IPS DF 4.7 (cell line): Measurements from ENCODE around the gene PAF1.

Experiments
- DNase-seq: peaks from one replicate; pipeline ENCODE4 v3.0.0-alpha.2; 2013; ENCODE audit warnings: low spot score; ENCODE audit errors: extremely low read depth

The PAF1 gene

GRCh38 chr19:39405958-39406655, 15.2 kb upstream of the PAF1 start:
- DNase-seq, result no peak

- no peak for DNase-seq
Measured at GRCh38 chr19:39405261-39405957, 14.5 kb upstream of the PAF1 start.

GRCh38 chr19:39403331-39404312, 12.7 kb upstream of the PAF1 start:
- no peak for DNase-seq

- DNase-seq, result no peak
Measured at GRCh38 chr19:39402346-39403300, 11.7 kb upstream of the PAF1 start.

- no peak for DNase-seq
Measured at GRCh38 chr19:39401549-39402345, 10.8 kb upstream of the PAF1 start.

- DNase-seq, result no peak
Measured at GRCh38 chr19:39401070-39401548, 10.2 kb upstream of the PAF1 start.

GRCh38 chr19:39400061-39400460, 9.2 kb upstream of the PAF1 start:
- no peak for DNase-seq

GRCh38 chr19:39399668-39400050, 8.8 kb upstream of the PAF1 start:
- DNase-seq, result no peak

GRCh38 chr19:39398297-39398864, 7.5 kb upstream of the PAF1 start:
- no peak for DNase-seq

GRCh38 chr19:39397360-39398296, 6.7 kb upstream of the PAF1 start:
- no peak for DNase-seq

- no peak for DNase-seq
Measured at GRCh38 chr19:39390451-39390750, 505 bp downstream of the PAF1 start.

- DNase-seq, result no peak
Measured at GRCh38 chr19:39389631-39390414, 1.1 kb downstream of the PAF1 start.

- DNase-seq, result no peak
Measured at GRCh38 chr19:39388657-39389056, 2.2 kb downstream of the PAF1 start.

GRCh38 chr19:39386557-39386956, 4.3 kb downstream of the PAF1 start:
- DNase-seq, result no peak

- DNase-seq, result no peak
Measured at GRCh38 chr19:39385629-39386411, 5.1 kb downstream of the PAF1 start.

- DNase-seq, result no peak
Measured at GRCh38 chr19:39384839-39385568, 5.9 kb downstream of the PAF1 start.
